ENCODE measurements around the gene DOCK9. TPM values are rescaled to one million over a fixed set of nuclear protein-coding genes. Genes with fewer than 3 reads are reported as not detected.

Gene DOCK9
- total RNA-seq, 1 donor from 2014 or later = 46.2 TPM

DNA sequence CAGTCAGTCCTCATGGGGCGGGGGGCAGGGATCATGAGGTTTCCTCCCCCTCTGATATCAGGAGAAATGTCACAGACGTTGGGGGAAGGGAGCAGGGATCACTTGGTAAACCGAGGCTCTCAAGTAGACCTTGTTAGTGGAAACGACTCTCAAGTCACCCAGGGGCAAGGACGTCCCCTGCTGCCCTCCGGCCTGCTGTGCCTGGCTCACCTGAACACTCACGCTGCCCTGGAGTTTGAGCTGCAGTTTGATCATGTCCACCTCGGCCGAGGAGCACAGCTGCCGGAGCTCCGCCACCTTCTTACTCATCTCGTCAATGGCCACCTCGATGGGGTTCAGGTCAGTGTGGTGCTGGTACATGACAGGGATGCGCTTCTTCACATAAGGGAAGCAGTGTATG, 177.8 kb downstream of the DOCK9 start:
- TF ChIP-seq, protein P1, sequence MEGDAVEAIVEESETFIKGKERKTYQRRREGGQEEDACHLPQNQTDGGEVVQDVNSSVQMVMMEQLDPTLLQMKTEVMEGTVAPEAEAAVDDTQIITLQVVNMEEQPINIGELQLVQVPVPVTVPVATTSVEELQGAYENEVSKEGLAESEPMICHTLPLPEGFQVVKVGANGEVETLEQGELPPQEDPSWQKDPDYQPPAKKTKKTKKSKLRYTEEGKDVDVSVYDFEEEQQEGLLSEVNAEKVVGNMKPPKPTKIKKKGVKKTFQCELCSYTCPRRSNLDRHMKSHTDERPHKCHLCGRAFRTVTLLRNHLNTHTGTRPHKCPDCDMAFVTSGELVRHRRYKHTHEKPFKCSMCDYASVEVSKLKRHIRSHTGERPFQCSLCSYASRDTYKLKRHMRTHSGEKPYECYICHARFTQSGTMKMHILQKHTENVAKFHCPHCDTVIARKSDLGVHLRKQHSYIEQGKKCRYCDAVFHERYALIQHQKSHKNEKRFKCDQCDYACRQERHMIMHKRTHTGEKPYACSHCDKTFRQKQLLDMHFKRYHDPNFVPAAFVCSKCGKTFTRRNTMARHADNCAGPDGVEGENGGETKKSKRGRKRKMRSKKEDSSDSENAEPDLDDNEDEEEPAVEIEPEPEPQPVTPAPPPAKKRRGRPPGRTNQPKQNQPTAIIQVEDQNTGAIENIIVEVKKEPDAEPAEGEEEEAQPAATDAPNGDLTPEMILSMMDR (conservative IDR thresholded peaks at IDR 0.05) = no peak
- Mint-ChIP-seq H3K36me3 (peaks cover 9% of the 10 kb centered on the region), H3K4me3 (no peak overlapping the region), H3K4me1 (ENCODE audit: unreplicated experiment) (peaks cover 7% of the 10 kb centered on the region), H3K9me3 (no peaks in the 10 kb centered on the region), H3K27ac (no peak overlapping the region), H3K27me3 (no peaks in the 10 kb centered on the region)
- peak; percentile 48 for DNase-seq (ENCODE audit: extremely low spot score, unreplicated experiment)

DNA sequence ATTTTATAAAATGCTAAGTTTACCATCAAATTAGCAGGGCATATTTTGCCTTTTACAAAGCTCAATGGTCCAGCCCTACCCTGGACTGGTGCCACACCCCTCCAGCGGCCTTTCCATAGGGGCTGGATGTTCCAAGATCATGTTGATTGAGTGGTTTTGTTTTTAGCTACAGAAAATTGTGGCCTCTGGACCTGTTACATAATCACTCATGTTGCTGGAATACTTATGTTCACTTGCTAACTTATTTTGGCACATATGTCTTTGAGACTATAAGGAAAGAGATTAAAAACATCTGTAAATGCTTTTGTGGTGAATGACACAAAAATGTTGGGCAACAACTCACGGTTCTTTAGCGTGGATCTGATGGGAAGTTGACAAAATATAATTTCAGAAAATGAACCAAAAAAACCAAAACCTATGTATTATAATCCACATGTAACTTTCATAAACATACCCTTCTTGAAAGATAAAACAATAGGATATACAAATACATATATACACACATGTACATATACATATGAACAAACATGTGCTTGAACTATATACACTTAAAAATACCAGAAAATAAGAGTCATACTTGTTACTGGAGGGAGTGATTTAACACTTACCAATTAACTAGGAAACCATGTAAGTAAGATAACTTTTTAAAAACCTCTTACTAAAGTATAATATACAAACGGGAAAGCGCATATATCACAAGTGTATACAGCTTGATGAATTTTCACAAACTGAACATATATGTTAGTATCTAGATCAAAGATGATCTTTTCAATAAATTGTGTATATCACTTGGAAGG, 178.8 kb downstream of the DOCK9 start:
- Mint-ChIP-seq H3K36me3 (peaks cover 16% of the 10 kb centered on the region), H3K4me1 (ENCODE audit: unreplicated experiment) (peaks cover 7% of the 10 kb centered on the region), H3K4me3 (no peak overlapping the region), H3K27ac (no peak overlapping the region), H3K27me3 (no peaks in the 10 kb centered on the region), H3K9me3 (no peaks in the 10 kb centered on the region)
- DNase-seq (ENCODE audit: extremely low spot score, unreplicated experiment) = no peak
- TF ChIP-seq, protein P1 (conservative IDR thresholded peaks at IDR 0.05) = no peak

DNA sequence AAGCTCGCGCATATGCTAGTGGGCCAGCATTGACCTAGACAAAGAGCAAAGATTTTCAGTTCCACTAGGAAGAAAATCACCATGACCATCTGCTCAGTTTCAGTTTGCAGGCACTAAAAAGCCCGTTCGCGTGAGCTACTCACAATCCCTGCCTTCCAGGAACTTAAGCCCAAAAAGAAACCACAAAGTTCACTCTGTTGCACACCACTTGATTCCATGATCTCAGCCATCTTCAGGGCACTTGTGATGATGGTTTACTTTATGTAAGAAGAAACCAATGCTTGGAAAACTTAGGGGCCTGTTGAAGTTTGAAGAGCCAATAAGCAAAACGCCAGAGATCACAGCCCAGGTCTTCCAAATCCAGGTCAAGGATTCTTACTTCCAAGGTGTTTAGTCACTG, 180.4 kb downstream of the DOCK9 start:
- Mint-ChIP-seq H3K4me3 (no peak overlapping the region), H3K36me3 (peaks cover 19% of the 10 kb centered on the region), H3K27ac (no peak overlapping the region), H3K27me3 (no peaks in the 10 kb centered on the region), H3K4me1 (ENCODE audit: unreplicated experiment) (no peaks in the 10 kb centered on the region), H3K9me3 (no peaks in the 10 kb centered on the region)
- peak; percentile 2 for DNase-seq (ENCODE audit: extremely low spot score, unreplicated experiment)
- TF ChIP-seq, protein P1 (conservative IDR thresholded peaks at IDR 0.05) = no peak

DNA sequence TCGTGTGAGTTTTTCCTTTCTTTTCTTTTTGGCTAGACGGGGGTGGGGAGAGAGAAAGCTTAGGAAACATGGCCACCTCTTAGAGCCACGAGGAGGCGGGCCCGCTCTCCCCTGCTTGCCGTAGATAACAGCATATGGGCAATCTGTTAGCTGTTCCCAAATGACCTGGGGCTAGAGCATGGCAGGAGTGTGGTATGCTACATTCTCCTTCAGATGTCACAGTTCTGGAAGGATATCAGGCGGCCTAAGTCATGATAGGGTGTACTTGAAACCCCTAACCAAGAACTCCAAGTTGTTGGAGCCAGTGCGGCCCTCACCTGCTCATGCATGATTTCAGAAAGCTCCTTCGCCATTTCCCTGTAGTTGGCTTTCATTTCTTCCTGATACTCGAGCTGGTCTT, 181.1 kb downstream of the DOCK9 start:
- Mint-ChIP-seq H3K27ac (no peak overlapping the region), H3K9me3 (no peaks in the 10 kb centered on the region)
- TF ChIP-seq, protein P1 (conservative IDR thresholded peaks at IDR 0.05) = no peak

DNA sequence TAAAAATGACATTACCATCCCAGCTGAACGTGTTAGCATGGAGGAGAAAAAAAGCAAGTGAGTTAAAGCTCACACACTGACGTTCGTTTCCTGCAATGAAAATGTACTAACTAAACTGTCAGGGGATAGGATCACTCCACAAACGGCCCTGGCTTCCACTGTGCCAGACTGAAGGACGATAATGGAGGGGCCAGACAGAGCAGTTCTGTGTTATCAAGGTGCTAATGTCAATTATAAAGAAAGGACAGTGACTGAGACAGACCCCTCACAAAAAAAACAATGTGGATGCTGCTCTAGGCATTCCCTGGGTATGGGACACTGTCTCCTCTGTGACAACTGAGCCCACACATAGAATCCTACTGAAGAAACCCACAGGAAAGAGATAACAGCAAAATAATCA, 181.7 kb downstream of the DOCK9 start:
- TF ChIP-seq, protein P1 (conservative IDR thresholded peaks at IDR 0.05) = no peak
- no peaks in the 10 kb centered on the region for H3K27me3 Mint-ChIP-seq
- H3K9me3 Mint-ChIP-seq = no peaks in the 10 kb centered on the region
- H3K4me3 Mint-ChIP-seq = no peak overlapping the region
- H3K4me1 Mint-ChIP-seq (ENCODE audit: unreplicated experiment) = no peaks in the 10 kb centered on the region
- no peak overlapping the region for H3K27ac Mint-ChIP-seq
- peak; percentile 6 for DNase-seq (ENCODE audit: extremely low spot score, unreplicated experiment)
- H3K36me3 Mint-ChIP-seq = peaks cover 21% of the 10 kb centered on the region

More for the DNA sequence above, 181.1 kb downstream of the DOCK9 start:
- H3K4me1 Mint-ChIP-seq (ENCODE audit: unreplicated experiment) = no peaks in the 10 kb centered on the region
- H3K27me3 Mint-ChIP-seq = no peaks in the 10 kb centered on the region
- H3K4me3 Mint-ChIP-seq = no peak overlapping the region
- H3K36me3 Mint-ChIP-seq = peaks cover 21% of the 10 kb centered on the region
- DNase-seq (ENCODE audit: extremely low spot score, unreplicated experiment) = peak; percentile 49

Measured in type B pancreatic cell (in vitro differentiated cells).